Amniotic stem cell (primary cell): ENCODE data around the gene ME2.
"Not testable (repeated sequence)": the region's sequence is repeated elsewhere in the genome, so short reads cannot be mapped to it uniquely, and the experiment has no call there.

Experiments
- DNase-seq: peaks from one replicate; lab custom pipeline; 2025; lab: John Stamatoyannopoulos, UW

The ME2 gene

DNA sequence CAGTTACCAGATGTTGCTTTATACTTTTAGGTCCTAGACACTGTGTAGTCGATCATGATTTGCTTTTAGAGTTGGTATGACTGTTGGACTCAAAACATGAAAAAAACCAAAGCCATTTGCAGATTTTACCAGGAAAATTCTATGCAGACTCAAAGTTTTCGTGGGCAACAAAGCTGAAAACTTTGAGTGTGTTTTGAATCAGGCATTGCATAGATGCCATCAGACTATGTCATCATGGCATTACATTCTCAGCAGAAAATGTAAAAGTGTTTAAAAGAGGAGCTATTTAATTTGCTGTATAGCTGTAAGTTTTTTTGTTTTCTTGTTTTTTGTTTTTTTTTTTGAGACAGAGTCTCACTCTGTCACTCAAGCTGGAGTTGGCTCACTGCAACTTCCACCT, 45.5 kb downstream of the ME2 start:
- DNase-seq = no peak

- no peak for DNase-seq
Measured at GRCh38 chr18:50926521-50926920, 47.6 kb downstream of the ME2 start.

DNA sequence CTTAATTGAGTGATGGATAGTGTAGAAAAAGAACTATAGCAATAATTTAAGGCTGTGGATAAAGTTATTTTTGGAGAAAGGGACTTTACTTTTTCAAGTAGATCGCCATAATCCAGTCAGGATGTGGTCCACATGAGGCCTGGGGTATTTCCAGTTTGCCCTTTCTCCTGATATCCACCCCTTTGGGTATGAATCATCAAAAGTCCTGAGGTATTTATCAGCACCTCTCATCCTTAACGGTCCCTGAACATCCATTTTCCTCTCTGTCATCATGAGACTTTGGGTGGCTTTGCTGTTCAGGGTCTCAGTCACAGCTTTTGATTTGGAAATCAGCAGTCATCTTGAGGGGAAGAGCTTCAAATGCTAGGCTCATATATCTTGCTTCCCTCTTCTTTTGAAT, 49.6 kb downstream of the ME2 start:
- no peak for DNase-seq

- no peak for DNase-seq
Measured at GRCh38 chr18:50933684-50934083, 54.8 kb downstream of the ME2 start.

DNA sequence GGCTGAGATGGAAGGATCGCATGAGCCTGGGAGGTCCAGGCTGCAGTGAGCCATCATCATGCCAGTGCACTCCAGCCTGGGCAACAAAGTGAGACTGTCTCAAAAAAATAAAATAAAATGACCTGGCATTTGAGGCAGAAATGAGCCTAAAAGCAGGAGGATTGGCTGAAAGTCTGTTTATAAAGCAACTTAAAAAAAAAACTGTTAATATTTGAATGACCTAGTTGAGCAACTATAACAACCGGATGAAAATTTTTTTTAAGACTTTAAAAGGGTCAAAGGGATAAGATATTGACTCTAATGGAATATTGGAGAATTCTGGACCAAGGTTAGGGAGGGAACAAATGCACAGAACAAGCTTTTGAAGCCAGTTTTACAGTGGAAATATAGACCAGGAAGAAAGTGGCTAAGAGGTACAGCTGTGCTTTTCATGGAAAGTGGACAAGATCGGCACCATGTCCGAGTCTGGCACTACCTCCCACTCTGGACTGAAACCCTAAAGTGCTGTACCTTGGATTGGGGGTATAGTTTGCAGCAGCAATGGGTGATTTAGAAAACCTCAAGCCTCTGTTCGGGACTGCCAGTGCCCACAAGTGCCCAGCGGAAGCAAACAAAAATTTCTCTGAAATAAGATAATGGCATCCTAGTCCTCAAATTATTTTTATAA, 55.8 kb downstream of the ME2 start:
- DNase-seq = no peak

DNA sequence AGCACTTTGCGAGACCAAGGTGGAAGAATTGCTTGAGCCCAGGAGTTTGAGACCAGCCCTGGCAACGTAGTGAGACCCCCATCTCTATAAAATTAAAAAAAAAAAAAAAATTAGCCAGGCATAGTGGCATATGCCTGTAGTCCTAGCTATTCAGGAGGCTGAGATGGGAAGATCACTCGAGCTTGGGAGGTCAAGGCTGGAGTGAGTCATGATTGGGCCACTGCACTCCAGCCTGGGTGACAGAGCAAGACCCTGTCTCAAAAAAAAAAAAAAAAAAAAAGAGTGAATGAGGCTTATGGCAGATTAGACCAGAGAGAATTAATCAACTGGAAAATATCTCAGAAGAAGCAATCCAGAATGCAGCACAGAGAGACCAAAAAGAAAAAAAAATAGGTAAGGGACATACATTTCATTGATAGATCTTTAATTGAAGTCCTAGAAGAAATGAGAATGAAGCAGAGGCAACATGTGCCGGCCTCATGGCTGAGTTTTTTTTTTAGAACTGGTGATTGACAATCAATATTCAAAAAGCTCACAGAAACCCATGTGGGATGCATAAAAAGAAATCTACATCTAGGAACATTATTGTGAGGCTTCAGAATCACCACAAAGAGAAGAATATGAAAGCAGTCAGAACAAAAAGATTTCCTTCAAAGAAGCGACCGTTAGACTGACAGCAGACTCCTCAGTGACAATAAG, 56.7 kb downstream of the ME2 start:
- DNase-seq = no peak

DNA sequence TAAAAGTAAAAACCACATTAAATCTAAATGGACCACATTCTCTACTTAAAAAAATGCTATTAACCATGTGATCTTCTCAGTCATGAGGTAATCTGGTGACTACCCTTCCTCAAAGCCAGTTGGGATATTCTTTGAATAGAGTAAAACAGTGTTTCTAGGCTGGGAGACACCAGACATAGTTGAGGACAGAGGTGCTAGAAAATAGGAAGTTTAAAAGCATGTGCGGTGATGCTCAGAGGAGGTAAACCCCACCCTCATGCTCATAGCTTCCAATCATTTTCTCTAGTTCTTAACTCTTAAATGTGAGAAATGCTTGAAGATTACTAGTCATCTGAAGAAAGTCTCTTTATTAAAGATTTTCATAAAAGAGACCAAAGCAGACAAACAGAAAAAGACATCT, 58.3 kb downstream of the ME2 start:
- no peak for DNase-seq

GRCh38 chr18:50938912-50939311, 60.0 kb downstream of the ME2 start:
- DNase-seq = no peak

DNA sequence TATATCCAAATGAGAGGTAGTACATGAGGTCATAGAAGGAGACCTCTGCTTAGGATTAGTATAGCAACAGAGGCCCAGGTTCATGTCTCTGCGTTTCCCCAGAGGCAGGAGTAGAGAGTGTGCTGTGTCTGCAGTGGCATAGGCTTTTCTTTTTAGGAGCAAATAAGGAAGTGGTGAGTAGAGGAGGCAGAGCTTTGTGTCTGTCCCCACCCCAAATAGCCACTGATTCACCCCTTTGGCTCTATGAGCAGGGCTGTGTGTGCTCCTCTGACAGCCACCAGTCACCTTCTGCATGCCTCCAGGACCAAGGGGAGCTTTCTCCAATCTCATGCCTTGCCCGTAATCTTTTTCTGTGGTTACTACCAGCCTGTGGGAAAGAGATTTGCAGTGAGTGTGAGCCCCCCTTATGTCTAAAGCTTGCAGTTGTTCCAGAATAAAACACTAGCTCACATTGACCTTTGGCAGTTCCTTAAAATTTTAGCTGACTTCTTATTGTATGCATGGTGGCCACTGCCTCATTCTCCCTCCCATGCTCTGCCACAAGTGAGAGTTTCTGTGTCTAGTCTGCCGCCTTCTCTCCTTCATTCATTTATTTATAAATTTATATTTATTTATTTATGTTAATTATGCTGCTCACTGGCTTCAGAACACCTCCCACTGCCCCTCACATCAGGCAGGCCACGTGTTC, 65.5 kb downstream of the ME2 start:
- DNase-seq = no peak

- not testable (repeated sequence) for DNase-seq
Measured at GRCh38 chr18:50945918-50946317, 67.0 kb downstream of the ME2 start.

DNA sequence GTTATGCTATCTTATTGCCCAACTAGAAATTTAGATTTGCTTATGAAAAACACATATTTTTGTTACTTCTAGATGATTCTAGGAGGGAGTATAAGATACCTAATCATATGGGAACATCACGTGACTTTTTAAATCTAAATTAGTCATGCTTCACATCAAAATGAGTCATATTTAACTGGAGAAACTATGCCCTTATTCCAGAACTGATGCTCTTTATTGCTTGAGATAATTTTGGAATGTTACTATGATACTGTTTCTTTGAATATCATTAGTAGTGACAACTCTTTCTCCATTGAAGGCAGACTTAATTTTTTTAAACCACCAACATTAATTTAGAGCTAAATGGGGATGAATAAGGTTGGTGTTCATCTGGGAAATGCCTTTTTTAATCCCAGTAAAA, 69.0 kb downstream of the ME2 start:
- DNase-seq = peak; percentile 40

GRCh38 chr18:50949185-50949584, 70.3 kb downstream of the ME2 start:
- DNase-seq = no peak

GRCh38 chr18:50950626-50951025, 71.7 kb downstream of the ME2 start:
- no peak for DNase-seq

- no peak for DNase-seq
Measured at GRCh38 chr18:50953822-50954221, 74.9 kb downstream of the ME2 start.

- no peak for DNase-seq
Measured at GRCh38 chr18:50955253-50955652, 76.3 kb downstream of the ME2 start.

GRCh38 chr18:50956116-50956515, 77.2 kb downstream of the ME2 start:
- no peak for DNase-seq

GRCh38 chr18:50961974-50962373, 83.1 kb downstream of the ME2 start:
- DNase-seq = no peak

DNA sequence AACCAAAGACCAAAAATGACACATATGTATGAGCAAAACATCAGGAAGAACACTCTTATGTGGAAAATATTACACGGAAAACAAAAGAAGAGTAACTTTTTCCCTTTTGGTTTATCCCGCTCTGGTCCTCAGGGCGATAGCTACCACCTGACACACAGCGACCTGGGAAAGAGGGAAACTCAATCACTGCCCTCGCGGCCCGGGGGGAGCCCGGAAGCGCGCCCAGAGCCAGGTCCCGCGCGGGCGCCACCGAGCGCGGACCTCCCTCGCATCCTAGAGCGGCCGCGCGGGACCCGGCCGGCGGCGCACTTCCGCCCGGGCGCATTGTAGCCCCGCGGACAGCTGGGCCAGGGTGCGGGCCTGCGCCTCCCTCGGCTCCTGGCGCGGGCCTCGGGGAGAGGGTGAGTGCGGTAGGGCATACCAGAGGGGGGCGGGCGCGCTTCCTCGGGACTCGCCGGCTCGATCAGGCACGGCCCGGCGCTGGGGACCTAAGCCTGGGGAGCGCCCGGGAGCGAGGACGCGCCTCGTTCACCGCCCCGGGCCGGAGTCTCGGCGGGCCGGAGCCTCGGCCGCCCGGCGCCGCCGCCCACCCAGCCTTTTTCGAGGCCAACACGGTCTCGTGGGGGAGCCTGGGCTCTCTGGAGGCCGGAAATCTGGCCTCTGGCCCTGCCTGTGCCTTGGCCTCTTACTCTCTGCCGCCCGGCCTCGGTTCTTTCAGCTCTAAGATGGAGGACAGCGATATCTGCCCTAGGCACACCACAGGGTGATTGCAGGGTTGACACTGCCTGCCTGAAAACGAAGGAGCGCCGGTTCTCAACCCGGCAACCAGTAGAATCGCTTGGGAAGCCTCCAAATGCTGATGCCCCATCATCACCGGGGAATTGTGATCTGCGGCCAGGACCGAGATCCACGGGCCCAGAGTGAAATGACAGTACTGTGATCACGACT, 89.1 kb downstream of the ME2 start, which contains the start of gene ELAC1:
Gene ELAC1, plus strand, starts transcription at position 327 of the 948 bp plus-strand sequence. CDS start 6,365 bp downstream, outside the sequence.
- DNase-seq = peak; percentile 15

DNA sequence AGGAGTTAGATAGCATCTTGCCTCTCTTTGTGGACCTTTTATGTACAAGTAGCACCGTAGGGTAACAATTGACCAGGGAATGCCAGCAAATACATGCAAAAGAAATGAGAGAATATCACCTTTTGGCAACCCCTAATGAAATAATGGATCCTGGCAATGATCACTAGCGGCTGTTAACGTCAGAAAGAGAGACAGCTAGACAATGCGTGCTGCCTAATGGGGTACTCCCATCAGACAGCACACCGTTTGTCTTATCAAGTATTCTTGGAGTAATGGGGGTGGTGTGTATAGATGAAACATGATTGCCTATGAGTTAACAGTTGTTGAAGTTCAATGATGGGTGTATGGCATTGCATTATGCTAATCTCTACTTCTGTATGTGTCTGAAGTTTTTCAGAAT, 90.5 kb downstream of the ME2 start:
- DNase-seq = no peak

GRCh38 chr18:50970006-50970405, 91.1 kb downstream of the ME2 start:
- DNase-seq = no peak

DNA sequence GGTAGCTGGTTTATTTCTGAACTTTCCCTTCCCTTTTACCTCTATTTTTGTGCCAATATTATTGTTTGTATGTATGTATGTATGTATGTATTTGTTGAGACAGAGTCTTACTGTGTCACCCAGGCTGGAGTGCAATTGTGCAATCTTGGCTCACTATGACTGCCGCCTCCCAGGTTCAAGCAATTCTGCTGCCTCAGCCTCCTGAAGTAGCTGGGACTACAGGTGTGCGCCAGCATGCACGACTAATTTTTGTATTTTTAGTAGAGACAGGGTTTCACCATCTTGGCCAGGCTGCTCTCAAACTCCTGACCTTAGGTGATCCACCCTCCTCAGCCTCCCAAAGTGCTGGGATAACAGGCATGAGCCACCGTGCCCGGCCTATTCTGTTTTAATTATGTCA, 93.5 kb downstream of the ME2 start:
- DNase-seq = not testable (repeated sequence)
